ENCODE data around the gene RNF144A.
"Not testable (repeated sequence)": the region's sequence is repeated elsewhere in the genome, so short reads cannot be mapped to it uniquely, and the experiment has no call there.

The RNF144A gene

GRCh38 chr2:6973895-6974545 lies 56.8 kb downstream of the RNF144A start:
- no peak for DNase-seq

DNA sequence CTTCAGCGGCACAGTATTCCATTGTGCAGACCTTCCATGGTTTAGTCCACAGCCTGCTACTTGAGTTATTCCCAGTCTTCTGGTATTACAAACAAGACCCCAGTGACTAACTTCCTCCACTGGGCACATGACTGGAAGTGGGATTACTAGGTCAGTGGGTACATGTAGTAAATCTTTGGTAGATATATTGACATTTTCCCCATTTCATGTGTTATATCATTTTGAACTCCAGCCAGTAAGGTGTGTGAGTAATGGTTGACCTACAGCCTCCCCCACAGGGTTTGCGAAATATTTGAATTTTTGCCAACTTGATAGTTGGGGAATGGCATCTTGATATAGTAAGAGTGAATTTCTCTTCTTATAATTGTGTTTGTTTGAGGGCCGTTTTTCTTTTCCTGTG lies 58.8 kb downstream of the RNF144A start:
- DNase-seq: no peak

- DNase-seq: no peak
These were observed 60.0 kb downstream of the RNF144A start for GRCh38 chr2:6977113-6977741.

GRCh38 chr2:6977786-6978185 lies 60.6 kb downstream of the RNF144A start:
- no peak for DNase-seq

- DNase-seq: no peak
These were observed 61.8 kb downstream of the RNF144A start for GRCh38 chr2:6978991-6979390.

DNA sequence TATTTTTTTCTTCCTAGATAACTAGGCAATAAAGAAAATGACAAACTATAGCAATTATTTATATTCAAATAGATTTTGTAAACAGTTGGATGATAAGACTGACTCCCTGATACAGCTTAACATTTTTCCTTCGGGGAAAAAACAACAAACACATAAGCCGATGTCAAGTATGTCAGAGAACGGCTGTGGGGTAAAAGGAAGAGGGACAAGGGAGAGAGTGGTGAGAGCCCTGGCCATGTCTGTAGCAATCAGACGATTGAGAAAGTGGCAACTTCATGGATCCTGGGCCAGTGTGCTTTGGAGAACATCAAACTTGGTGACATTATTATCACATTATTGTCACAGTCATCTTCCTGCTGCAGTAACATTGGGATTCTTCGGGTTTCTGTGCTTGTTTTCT lies 65.2 kb downstream of the RNF144A start:
- no peak for DNase-seq

- no peak for DNase-seq
These were observed 65.8 kb downstream of the RNF144A start for GRCh38 chr2:6982934-6983589.

DNA sequence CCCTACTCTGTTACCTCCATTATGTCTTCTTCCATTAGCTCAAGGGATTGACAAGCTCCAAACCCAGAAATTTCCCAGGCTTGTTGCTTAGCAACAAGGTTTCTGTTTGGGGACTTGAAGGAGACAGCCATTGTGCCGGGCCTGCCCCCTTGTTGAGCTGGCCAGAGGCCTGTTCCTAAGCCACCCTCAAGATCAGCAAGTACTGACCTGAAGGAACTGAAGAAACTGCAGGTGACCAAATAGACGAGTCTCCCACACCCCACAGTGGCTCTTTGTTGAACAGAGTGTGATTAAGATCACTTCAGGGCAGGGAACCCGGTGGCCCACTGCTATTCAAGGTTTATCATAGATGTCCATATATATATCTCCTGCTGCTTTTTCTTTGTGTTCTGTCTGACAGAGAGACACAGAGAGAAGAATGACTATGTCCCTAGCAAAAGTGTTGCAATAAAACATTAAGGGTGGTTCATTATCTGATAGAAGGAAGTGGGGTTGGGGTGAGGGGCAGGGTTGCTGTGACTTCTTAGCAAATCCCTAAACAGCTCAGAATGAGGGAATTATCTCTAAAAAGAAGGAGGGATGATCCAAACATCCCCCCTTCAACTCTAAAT lies 69.2 kb downstream of the RNF144A start:
- no peak for DNase-seq

DNA sequence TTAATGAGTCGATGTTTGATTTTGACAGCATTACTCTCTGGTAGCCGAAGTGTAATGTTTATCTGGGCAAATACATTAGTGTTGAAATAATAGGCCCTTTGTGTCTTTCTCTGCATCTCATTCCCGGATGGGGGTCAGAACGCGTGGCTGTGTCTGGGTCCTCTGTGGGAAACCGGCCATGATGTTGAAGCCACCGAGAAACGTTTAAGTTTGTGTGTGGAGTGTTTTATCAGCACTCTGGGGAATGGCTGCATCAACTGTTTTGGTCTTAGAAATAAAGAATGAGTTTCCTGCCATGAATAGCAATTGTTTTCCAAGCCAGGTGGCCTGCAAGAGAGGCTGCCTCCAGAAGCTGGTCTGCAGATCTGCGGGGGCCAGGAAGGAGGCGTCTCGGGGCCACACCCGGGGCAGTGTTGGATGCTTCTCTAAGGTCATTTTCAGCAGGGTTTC lies 69.7 kb downstream of the RNF144A start:
- no peak for DNase-seq

DNA sequence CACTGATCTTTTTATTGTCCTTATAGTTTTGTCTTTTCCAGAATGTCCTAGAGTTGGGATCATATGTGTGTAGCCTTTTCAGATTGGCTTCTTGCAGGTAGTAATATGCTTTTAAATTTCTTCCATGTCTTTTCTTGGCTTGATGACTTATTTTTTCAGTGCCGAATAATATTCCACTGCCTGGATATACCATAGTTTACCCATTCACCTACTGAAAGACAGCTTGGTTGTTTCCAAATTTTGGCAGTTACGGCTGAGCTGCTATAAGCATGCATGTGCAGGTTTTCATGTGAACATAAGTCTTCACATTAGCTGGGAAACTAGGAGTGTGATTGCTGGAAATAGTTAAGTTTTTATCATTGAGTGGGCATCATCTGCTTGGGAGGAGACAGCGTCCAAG lies 73.7 kb downstream of the RNF144A start:
- DNase-seq: no peak

DNA sequence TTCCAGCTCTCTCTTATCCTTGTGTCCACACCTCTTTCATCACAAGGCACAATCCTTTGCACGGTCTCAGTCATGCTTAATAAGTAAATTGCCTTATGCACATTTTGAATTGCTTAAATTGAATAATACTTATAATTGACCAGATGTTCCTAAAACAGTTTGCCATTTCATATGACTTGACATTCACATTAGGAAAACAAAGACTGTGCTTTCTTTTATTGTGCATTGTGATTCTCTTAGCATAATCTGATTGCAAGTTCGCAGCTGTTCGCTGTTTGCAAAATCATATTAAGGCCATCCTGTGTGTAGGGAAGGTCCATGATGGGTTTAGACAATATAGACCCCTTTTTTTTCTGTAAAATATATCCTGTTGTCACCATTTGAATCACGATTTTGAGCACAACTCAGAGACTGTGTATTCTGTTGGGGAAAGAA lies 75.6 kb downstream of the RNF144A start:
- DNase-seq: no peak

- DNase-seq: no peak
These were observed 76.0 kb downstream of the RNF144A start for GRCh38 chr2:6993229-6993640.

DNA sequence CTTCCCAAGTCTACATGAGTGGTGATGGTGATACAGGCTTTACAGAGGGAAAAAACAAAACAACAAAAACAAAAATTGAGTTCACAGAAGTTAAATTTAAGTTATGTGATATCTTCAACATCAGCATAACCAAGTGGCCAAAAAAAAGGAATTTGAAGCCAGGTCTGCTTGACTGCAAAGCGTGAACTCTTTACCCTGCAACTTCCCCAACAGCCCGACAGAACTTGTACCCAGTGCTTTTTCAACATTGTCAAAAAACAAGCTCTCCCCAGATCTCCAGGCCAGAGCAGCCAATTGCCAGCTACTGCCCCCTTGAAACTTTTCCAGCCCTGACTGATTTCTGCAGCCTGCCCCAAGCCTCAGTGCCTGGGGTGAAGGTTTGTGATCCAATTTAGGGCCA lies 76.7 kb downstream of the RNF144A start:
- DNase-seq: no peak

- no peak for DNase-seq
These were observed 77.4 kb downstream of the RNF144A start for GRCh38 chr2:6994536-6995128.

DNA sequence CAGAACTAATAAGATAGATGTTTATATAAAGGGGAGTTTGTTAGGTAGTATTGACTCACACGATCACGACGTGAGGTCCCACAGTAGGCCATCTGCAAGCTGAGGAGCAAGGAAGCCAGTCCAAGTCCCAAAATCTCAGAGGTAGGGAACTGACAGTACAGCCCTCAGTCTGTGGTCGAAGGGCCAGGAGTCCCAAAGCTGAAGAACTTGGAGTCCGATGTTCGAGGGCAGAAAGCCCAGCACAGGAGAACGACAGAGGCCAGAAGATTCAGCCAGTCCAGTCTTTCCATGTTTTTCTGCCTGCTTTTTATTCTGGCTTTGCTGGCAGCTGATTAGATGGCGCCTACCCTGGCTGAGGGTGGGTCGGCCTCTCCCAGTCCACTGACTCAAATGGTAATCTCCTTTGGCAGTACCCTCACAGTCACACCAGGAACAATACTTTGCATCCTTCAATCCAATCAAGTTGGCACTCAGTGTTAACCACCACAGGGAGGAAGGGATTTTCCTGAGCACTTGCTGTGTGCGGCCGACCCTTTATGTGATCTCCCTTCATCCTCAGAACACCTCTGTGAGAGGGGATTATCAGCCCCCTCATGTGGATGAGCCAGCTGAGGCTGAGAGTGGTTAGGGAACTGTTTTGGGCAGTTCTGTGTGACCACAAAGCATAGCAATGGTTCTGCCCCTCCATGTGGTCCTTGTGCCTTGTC lies 78.3 kb downstream of the RNF144A start:
- DNase-seq: no peak

GRCh38 chr2:6999211-6999877 lies 82.1 kb downstream of the RNF144A start:
- DNase-seq: no peak

GRCh38 chr2:7001395-7001794 lies 84.2 kb downstream of the RNF144A start:
- DNase-seq: not testable (repeated sequence)

- no peak for DNase-seq
These were observed 86.7 kb downstream of the RNF144A start for GRCh38 chr2:7003895-7004294.

GRCh38 chr2:7004636-7005035 lies 87.4 kb downstream of the RNF144A start:
- no peak for DNase-seq

DNA sequence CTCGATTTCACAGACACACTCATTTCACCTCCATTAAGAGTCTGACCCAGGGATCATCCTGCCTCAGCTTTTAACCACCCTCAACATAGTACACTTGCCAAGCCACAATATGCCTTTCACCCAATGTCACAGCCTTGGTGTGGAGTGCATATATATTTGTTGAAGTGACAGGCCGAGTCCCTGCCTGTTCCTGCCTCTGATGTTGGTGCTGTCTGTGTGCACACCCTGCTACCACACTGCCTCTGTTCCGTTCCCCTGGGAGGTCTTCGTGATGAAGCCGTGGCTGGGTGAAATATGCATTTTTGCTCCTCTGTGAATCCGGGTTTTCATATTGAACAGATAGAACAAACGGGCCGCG lies 90.3 kb downstream of the RNF144A start:
- no peak for DNase-seq

GRCh38 chr2:7007846-7008741 lies 90.9 kb downstream of the RNF144A start:
- DNase-seq: no peak
